GM19395 (cell line): ENCODE data around the gene RAP1GAP2.
"Not testable (repeated sequence)": the region's sequence is repeated elsewhere in the genome, so short reads cannot be mapped to it uniquely, and the experiment has no call there.

Source experiments
- ATAC-seq: cut with Tn5 transposase; IDR thresholded peaks from one replicate; pipeline ENCODE4 v1.9.1; 2021; ENCODE audit warnings: mild to moderate bottlenecking, moderate library complexity; ENCODE audit not compliant: unreplicated experiment

The RAP1GAP2 gene

DNA sequence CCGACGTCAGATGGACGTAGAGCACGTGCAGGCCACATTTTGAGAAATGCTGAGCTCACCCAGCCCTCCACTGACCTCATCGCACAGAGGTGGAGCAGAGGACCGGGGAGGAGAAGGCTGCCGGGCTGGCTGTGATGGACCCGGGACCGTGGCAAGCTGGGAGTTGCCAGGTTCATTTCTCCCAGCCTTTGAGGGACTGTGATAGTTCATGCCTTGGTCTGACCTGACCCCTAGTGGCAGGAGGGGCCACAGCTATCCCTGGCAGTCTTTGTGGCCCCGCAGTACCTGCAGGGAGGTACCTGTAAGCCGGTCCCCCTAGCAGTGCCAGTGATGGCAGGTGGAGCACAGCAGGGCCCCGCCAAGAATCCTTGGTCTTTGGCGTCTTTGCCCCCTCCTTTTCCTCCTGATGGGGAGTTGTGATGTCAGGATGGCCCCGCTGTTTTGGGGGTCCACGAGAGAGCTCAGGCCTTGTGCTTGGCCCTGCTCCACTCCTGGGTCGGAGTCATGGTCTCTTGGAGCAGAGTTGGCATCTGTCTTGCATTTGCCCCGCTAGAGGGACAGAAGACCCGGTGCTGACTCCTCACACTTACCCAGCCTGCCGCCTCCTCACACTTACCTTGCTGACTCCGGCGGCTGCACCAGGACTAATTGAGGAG is 216.8 kb downstream of the RAP1GAP2 start:
- ATAC-seq, result no peak

- no peak for ATAC-seq
Measured at GRCh38 chr17:3015890-3016289, 219.7 kb downstream of the RAP1GAP2 start.

- ATAC-seq, result no peak
Measured at GRCh38 chr17:3017936-3018335, 221.7 kb downstream of the RAP1GAP2 start.

GRCh38 chr17:3019761-3020160 is 223.5 kb downstream of the RAP1GAP2 start:
- ATAC-seq, result no peak

GRCh38 chr17:3020381-3020780 is 224.1 kb downstream of the RAP1GAP2 start:
- no peak for ATAC-seq

GRCh38 chr17:3022197-3022596 is 226.0 kb downstream of the RAP1GAP2 start:
- no peak for ATAC-seq

GRCh38 chr17:3024346-3024745 is 228.1 kb downstream of the RAP1GAP2 start:
- ATAC-seq, result no peak

DNA sequence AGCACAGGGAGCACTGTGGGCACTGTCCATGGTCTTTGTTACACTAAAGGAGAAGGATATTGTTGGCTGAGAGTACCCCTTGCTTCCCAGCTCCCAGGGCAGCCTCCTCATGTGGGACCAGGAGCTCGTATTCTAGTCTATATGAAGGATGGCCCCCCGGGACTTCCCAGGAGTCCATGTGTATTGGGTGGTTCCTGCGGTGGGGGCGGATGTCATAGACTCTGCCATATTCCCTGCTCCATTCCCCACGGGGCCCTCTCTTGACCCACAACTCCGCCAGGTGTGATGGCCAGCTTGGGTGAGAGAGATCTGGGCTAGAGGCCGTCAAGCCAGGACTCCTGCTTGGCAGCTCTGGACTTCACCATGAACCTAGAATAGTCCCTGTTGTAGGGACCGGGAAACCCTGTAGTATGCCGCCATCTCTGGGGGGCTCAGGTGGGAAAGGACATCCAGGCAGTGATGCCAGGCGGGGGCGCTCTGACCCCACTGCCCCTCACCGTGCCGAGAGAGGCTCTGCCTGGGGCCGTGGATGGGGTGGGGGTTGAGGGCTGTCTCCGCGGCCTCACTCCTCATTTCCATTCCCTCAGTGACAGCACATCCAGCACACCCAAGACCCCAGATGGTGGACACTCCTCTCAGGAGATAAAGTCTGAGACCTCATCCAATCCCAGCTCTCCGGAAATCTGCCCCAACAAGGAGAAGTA is 229.3 kb downstream of the RAP1GAP2 start:
- ATAC-seq, result no peak

- ATAC-seq, result no peak
Measured at GRCh38 chr17:3026125-3026855, 230.1 kb downstream of the RAP1GAP2 start.

GRCh38 chr17:3026856-3027751 is 230.9 kb downstream of the RAP1GAP2 start:
- ATAC-seq, result no peak

DNA sequence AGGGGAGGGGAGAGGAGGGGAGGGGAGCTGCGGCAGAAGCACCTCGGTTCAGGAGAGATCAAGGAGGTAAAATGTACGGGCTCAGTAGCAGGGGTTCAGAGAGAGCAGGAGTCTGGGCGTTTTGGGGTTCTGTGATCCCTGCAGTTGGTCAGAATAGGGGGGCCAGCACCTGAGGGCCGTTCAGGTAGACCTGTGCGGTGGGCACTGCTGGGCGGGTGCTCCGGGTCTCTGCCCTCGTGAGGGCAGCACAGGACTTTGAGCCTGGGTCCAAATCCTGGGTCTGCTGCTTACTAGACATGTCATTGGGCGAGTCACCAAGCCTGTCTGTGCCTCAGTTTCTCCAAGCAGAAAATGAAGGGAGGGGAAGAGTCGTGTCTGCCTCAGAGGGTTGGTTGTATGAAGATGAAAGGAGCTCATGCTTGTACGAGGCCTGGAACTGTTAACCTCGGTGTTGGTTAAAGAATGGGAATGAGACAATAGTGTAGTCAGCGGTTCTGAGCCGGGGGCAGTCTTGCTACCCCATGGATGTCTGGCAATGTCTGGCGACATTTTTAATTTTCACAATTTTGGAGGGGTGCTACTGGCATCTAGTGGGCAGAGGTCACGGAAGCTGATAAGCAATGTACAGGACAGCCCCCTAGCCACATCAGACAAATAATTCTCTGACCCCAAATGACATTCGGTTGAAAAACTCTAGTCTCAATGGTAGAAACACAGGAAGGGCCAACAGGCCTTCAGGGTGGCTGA is 231.7 kb downstream of the RAP1GAP2 start:
- ATAC-seq, result no peak

- no peak for ATAC-seq
Measured at GRCh38 chr17:3029213-3029913, 233.1 kb downstream of the RAP1GAP2 start.

- ATAC-seq, result no peak
Measured at GRCh38 chr17:3030096-3030495, 233.9 kb downstream of the RAP1GAP2 start.

DNA sequence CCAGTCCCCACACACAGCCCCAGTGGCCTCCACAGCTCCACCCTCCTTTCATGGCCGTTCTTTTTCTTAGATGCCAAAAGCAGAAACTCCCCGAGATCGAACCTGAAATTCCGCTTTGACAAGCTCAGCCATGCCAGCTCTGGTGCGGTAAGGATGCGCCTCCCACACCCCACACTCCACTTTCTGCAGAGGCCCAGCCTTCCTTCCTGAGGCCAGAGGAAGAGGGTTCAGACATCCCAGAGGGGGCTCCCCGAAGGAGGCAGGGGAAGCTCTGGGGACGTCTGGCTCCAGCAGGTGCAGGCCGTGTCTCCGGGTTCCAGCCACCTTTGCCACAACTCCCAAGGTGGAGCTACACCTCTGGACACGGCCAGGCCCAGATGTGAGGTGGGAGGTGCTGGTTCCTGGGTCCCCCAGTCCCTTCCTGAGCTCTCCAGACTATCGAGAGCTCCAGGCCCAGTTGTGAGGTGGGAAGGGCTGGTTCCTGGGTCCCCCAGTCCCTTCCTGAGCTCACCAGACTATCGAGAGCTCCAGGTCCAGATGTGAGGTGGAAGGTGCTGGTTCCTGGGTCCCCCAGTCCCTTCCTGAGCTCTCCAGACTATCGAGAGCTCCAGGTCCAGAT is 234.7 kb downstream of the RAP1GAP2 start:
- not testable (repeated sequence) for ATAC-seq

DNA sequence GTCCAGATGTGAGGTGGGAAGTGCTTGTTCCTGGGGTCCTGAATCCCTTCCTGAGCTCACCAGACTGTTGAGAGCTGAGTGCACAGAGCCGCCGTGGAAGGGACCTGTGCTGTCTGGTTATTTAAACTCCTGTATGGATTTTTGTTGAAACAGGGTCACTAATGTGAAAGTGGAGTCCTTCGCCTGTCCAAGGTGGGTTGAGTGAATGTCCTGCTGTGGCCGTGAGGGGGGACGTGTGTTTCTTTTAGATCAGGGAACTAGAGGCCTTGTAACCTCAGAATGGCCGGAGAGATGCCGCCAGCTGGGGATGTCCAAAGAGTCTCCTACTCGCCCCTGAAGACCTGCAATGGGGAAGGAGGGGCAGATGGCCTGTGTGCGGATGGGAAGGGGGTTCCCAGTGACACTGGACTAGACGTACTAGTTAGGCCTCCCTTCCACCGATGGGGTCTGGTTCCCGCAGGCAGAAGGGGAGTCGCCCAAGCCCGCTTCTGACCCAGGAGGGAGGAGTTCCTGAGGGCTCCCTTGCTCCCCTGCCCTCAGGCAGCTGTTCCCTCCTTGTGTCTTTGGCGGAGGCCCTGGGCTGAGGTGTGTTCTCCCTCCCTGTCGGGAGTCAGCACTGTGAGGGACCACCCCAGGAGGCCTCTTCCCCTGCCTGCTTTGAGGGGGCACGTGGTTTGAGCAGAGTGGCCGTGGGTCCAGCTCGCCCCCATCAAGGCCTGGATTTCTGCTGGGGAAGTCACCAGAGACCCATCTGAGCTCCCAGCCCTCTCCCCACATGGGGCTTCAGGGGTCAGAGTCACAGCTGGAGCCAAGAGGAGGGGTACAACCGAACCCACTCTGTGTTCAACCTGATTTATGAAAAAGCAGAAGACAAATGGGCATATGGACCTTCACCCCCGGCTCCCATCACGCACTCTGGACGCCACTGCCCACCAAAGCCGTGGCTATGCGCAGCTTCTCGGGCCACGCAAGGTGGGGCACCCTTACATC is 236.3 kb downstream of the RAP1GAP2 start:
- ATAC-seq, result no peak

- ATAC-seq, result no peak
Measured at GRCh38 chr17:3033248-3033640, 237.0 kb downstream of the RAP1GAP2 start.

GRCh38 chr17:3033741-3034577 is 237.7 kb downstream of the RAP1GAP2 start:
- no peak for ATAC-seq
